Stomach (tissue), 4 donors: ENCODE data around the gene SNX33.

Experiments used
- CTCF ChIP-seq, 7 experiments: fragments of 450-650 bp in 4 of 7; fragments of 200-600 bp in 3 of 7; sonication (generic) in 3 of 7; IDR thresholded peaks; one replicate each; pipeline ENCODE4 v1.5.1; 2016 to 2019; ENCODE audit warnings: antibody characterized with exemption in 7 of 7, control low read depth in 2 of 7, mild to moderate bottlenecking in 1 of 7
- POLR2AphosphoS5 ChIP-seq, 3 donors: sonication (generic); formaldehyde crosslinking; IDR thresholded peaks; one replicate each; pipeline ENCODE4 v1.6.1; 2016; ENCODE audit warnings: antibody characterized with exemption in 3 of 3

- no peak for TF ChIP-seq CTCF (IDR thresholded peaks at IDR 0.05)
- peak in 1 of 3 donors; percentile 12 for TF ChIP-seq POLR2AphosphoS5 (IDR thresholded peaks at IDR 0.05)
These were observed 3.4 kb downstream of the SNX33 start for GRCh38 chr15:75650908-75651809.
